ENCODE results near the gene MICA.

- TF ChIP-seq POLR2A (IDR thresholded peaks at IDR 0.05) = no peak
- no peak for TF ChIP-seq CTCF (IDR thresholded peaks at IDR 0.05)
Observed at GRCh38 chr6:31383149-31383548, 20.2 kb upstream of the MICA start.

Measured in body of pancreas (tissue), 4 donors.